PC-9 (cell line): ENCODE measurements around the gene ZC3H11A. TPM values are rescaled to one million over a fixed set of nuclear protein-coding genes. Genes with fewer than 3 reads are reported as not detected.
"Not testable (repeated sequence)": the region's sequence is repeated elsewhere in the genome, so short reads cannot be mapped to it uniquely, and the experiment has no call there.

ENCODE experiments used
- BruUV-seq: library from RNA; stranded (reverse); fragments of 400-500 nt; replicated peaks from 2 replicates; lab custom pipeline; 2021; lab: Mats Ljungman, UMichigan
- CTCF ChIA-PET: fragments of 300-600 bp; sonication (Branson Sonifier 250); formaldehyde crosslinking; loops from one replicate; lab custom pipeline; 2022; ENCODE audit warnings: antibody characterized with exemption; lab: Charles Lee
- POLR2A ChIA-PET: fragments of 300-600 bp; sonication (Branson Sonifier 250); formaldehyde crosslinking; loops from one replicate; lab custom pipeline; 2022; ENCODE audit warnings: antibody characterized with exemption; ENCODE audit not compliant: unreplicated experiment; lab: Charles Lee
- DNase-seq, 2 experiments: peaks; one replicate each; pipeline versions ENCODE4 v3.0.0 to v3.0.0-alpha.2; 2015 to 2022; ENCODE audit warnings: mixed read lengths in 1 of 2
- H2AFZ ChIP-seq: fragments of 200-600 bp; sonication (generic); 2 replicates; pipeline ENCODE4 v1.8.1; 2017; ENCODE audit warnings: antibody characterized with exemption
- H3F3A ChIP-seq: fragments of 200-600 bp; sonication (generic); 2 replicates; pipeline ENCODE4 v1.8.1; 2017; ENCODE audit warnings: antibody characterized with exemption, mild to moderate bottlenecking, low read depth; ENCODE audit not compliant: insufficient read depth
- H3K27ac ChIP-seq: fragments of 200-600 bp; sonication (generic); 2 replicates; pipeline ENCODE4 v1.6.1; 2016; ENCODE audit warnings: mixed run types
- H3K27me3 ChIP-seq: fragments of 200-600 bp; sonication (generic); 2 replicates; pipeline ENCODE4 v1.6.1; 2016; ENCODE audit warnings: low read depth, mixed run types; ENCODE audit not compliant: insufficient read depth
- H3K36me3 ChIP-seq: fragments of 200-600 bp; sonication (generic); 2 replicates; pipeline ENCODE4 v1.6.1; 2016; ENCODE audit warnings: low read depth, mixed run types
- H3K4me1 ChIP-seq: fragments of 200-600 bp; sonication (generic); replicated peaks from 2 replicates; pipeline ENCODE4 v1.6.1; 2016; ENCODE audit warnings: mixed run types; ENCODE audit not compliant: insufficient read depth
- H3K4me2 ChIP-seq: fragments of 200-600 bp; sonication (generic); 2 replicates; pipeline ENCODE4 v1.6.1; 2017; ENCODE audit warnings: mixed run types
- H3K4me3 ChIP-seq: fragments of 200-600 bp; sonication (generic); 2 replicates; pipeline ENCODE4 v1.6.1; 2016; ENCODE audit warnings: mixed run types
- H3K79me2 ChIP-seq: fragments of 200-600 bp; sonication (generic); 2 replicates; pipeline ENCODE4 v1.6.1; 2017; ENCODE audit warnings: low read depth, mixed run types
- H3K9me2 ChIP-seq: fragments of 200-600 bp; sonication (generic); 2 replicates; pipeline ENCODE4 v1.8.1; 2017; ENCODE audit warnings: mild to moderate bottlenecking; ENCODE audit not compliant: insufficient read depth
- H3K9me3 ChIP-seq: fragments of 200-600 bp; sonication (generic); 2 replicates; pipeline ENCODE4 v1.8.1; 2016; ENCODE audit warnings: low read depth; ENCODE audit not compliant: insufficient read depth
- H4K20me1 ChIP-seq: fragments of 200-600 bp; sonication (generic); 2 replicates; pipeline ENCODE4 v1.8.1; 2017; ENCODE audit not compliant: insufficient read depth
- EZH2 ChIP-seq: fragments of 200-600 bp; sonication (generic); IDR thresholded peaks from 2 replicates; pipeline ENCODE4 v1.8.0; 2017; ENCODE audit warnings: antibody characterized with exemption, low read depth
- intact Hi-C: fragments of 100-400 bp; cut with micrococcal nuclease; formaldehyde crosslinking; loops from one replicate; pipeline ENCODE4 v1.10.0; 2022; ENCODE audit not compliant: unreplicated experiment
- total RNA-seq: library from RNA; stranded (reverse); gene quantifications from 2 replicates; pipeline ENCODE4 v1.2.3, GENCODE V29; 2021
- TF ChIP-seq, protein P1 (sequence below): fragments of 200-600 bp; sonication (generic); conservative IDR thresholded peaks from 2 replicates; pipeline ENCODE4 v1.6.1; 2017; ENCODE audit warnings: mixed run types, antibody characterized with exemption, mild to moderate bottlenecking, moderate library complexity

Gene ZC3H11A
- total RNA-seq, 1 experiment from 2014 or later, result 91.1 TPM

DNA sequence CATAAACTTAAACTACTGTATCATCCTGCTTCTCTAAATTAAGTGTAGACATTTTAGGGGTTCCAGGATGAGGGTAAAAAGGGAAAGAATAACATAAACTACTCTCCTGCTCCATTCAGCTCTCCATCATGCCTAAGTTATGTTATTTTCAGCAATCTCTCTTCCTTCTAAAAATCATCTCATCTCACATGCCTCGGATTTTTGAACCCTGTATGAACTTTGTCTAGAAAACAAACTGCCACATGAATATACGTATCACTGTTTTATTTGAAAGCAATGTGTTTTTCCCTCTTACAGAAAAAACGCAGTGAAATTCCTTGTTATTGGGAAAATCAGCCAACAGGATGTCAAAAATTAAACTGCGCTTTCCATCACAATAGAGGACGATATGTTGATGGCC is 32.6 kb downstream of the ZC3H11A start:
- Histone ChIP-seq H3K27ac (no peak overlapping the region), H3K4me1 (no peaks in the 10 kb centered on the region), H2AFZ (no peak overlapping the region), H3K79me2 (peaks cover 27% of the 10 kb centered on the region; the same call in 1 of the 2 replicates), H3K9me3 (no peaks in the 10 kb centered on the region), H3K27me3 (no peaks in the 10 kb centered on the region), H3K36me3 (peaks cover 56% of the 10 kb centered on the region), H3K4me2 (no peak overlapping the region), H3F3A (peaks cover 15% of the 10 kb centered on the region; the same call in 1 of the 2 replicates), H3K4me3 (no peak overlapping the region), H3K9me2 (no peaks in the 10 kb centered on the region), H4K20me1 (peaks cover 33% of the 10 kb centered on the region)
- DNase-seq, result no peak
- TF ChIP-seq EZH2, result no peak
- no TSS peak for BruUV-seq
- CTCF ChIA-PET, result no interaction called here
- intact Hi-C loops, result no loop called here
- POLR2A ChIA-PET, result no interaction called here

DNA sequence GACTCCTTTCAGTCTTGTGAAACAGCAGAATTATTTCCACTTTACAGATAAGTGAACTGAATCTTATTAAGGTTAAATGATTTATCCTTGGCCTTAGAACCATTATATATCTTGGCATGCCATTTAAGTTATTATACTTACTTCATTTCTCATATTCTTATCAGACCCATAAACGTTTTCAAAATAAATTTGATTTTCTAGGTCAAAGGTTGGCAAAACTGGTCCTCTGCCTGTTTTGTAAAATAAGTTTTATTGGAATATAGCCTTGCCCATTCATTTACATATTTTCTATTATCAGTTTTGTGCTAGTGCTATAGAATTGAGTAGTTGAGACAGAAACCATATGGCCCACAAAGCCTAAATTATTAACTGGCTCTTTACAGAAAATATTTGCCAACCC is 33.1 kb downstream of the ZC3H11A start:
- CTCF ChIA-PET, result no interaction called here
- H3K9me2 ChIP-seq, result no peaks in the 10 kb centered on the region
- peaks cover 28% of the 10 kb centered on the region for H4K20me1 ChIP-seq
- no TSS peak for BruUV-seq
- POLR2A ChIA-PET, result no interaction called here
- H3K27me3 ChIP-seq, result no peaks in the 10 kb centered on the region
- H3K4me3 ChIP-seq, result no peak overlapping the region
- H3K4me1 ChIP-seq, result no peaks in the 10 kb centered on the region
- peaks cover 51% of the 10 kb centered on the region for H3K36me3 ChIP-seq
- peaks cover 15% of the 10 kb centered on the region; the same call in 1 of the 2 replicates for H3F3A ChIP-seq
- DNase-seq, result no peak
- H3K79me2 ChIP-seq, result peaks cover 22% of the 10 kb centered on the region; the same call in 1 of the 2 replicates
- intact Hi-C loops, result no loop called here
- H3K9me3 ChIP-seq, result no peaks in the 10 kb centered on the region
- TF ChIP-seq, protein P1, sequence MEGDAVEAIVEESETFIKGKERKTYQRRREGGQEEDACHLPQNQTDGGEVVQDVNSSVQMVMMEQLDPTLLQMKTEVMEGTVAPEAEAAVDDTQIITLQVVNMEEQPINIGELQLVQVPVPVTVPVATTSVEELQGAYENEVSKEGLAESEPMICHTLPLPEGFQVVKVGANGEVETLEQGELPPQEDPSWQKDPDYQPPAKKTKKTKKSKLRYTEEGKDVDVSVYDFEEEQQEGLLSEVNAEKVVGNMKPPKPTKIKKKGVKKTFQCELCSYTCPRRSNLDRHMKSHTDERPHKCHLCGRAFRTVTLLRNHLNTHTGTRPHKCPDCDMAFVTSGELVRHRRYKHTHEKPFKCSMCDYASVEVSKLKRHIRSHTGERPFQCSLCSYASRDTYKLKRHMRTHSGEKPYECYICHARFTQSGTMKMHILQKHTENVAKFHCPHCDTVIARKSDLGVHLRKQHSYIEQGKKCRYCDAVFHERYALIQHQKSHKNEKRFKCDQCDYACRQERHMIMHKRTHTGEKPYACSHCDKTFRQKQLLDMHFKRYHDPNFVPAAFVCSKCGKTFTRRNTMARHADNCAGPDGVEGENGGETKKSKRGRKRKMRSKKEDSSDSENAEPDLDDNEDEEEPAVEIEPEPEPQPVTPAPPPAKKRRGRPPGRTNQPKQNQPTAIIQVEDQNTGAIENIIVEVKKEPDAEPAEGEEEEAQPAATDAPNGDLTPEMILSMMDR, result no peak
- no peak for TF ChIP-seq EZH2
- H2AFZ ChIP-seq, result no peak overlapping the region
- no peak overlapping the region for H3K4me2 ChIP-seq
- H3K27ac ChIP-seq, result no peak overlapping the region

DNA sequence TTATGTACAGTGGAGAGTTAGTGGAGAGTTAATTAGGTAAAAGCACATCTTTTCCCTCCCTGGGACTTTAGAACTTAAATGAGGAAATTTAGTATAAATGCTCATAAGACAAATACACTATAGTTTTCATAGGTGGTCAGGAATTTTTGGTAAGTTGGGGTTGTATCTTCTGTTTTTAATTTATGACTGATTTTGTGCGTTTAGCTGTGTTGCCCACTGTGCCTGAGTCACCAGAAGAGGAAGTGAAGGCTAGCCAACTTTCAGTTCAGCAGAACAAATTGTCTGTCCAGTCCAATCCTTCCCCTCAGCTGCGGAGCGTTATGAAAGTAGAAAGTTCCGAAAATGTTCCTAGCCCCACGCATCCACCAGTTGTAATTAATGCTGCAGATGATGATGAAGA is 33.8 kb downstream of the ZC3H11A start:
- H3K9me2 ChIP-seq, intact Hi-C loops, CTCF ChIA-PET, H3K27ac ChIP-seq, DNase-seq, H3K4me3 ChIP-seq, H3K27me3 ChIP-seq, POLR2A ChIA-PET, H3K4me2 ChIP-seq, H2AFZ ChIP-seq, BruUV-seq, H3K4me1 ChIP-seq, H3K9me3 ChIP-seq: not testable (repeated sequence)
- Histone ChIP-seq H4K20me1 (peaks cover 23% of the 10 kb centered on the region), H3F3A (peaks cover 20% of the 10 kb centered on the region; the same call in 1 of the 2 replicates), H3K79me2 (peaks cover 19% of the 10 kb centered on the region; the same call in 1 of the 2 replicates), H3K36me3 (peaks cover 50% of the 10 kb centered on the region)

DNA sequence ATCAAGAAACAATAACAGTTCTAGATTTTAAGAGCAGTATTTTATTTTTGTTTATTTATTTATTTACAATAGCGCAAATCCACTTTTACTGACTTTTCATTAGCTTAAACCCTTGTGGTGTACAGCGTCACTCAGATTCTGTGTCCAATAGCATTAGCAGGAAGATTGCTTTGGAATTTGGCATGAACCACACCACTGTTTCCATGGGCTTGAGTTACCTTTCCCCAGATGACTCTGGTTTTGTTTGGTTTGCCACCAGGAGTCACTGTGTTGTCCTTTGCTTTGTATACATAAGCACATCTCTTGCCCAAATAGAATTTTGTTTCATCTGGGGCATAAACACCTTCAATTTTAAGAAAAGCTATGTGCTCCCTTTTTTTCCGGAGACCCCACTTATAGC is 40.1 kb downstream of the ZC3H11A start:
- Histone ChIP-seq H3K27me3 (no peaks in the 10 kb centered on the region), H3K9me3 (no peaks in the 10 kb centered on the region), H3K79me2 (no peaks in the 10 kb centered on the region), H3K27ac (no peak overlapping the region), H2AFZ (no peak overlapping the region), H3K4me3 (no peak overlapping the region), H3K4me1 (no peaks in the 10 kb centered on the region), H3F3A (peaks cover 43% of the 10 kb centered on the region), H3K36me3 (peaks cover 58% of the 10 kb centered on the region), H3K9me2 (no peaks in the 10 kb centered on the region), H3K4me2 (no peak overlapping the region), H4K20me1 (peaks cover 11% of the 10 kb centered on the region)
- intact Hi-C loops, result no loop called here
- BruUV-seq, result no TSS peak
- ChIA-PET POLR2A (interaction anchor here (0.7 kb wide), 1 partner anchor 31 kb away, joined by 6 read pairs; no protein-coding TSS in a partner anchor), CTCF (no interaction called here)
- DNase-seq, result no peak
- no peak for TF ChIP-seq EZH2
- TF ChIP-seq, protein P1, result no peak
